HG02610 (cell line): ENCODE results near the gene ATP6V0E2.

Source experiments
- ATAC-seq: cut with Tn5 transposase; IDR thresholded peaks from one replicate; pipeline ENCODE4 v1.9.1; 2021; ENCODE audit warnings: mild to moderate bottlenecking, moderate library complexity; ENCODE audit not compliant: unreplicated experiment

Gene ATP6V0E2

DNA sequence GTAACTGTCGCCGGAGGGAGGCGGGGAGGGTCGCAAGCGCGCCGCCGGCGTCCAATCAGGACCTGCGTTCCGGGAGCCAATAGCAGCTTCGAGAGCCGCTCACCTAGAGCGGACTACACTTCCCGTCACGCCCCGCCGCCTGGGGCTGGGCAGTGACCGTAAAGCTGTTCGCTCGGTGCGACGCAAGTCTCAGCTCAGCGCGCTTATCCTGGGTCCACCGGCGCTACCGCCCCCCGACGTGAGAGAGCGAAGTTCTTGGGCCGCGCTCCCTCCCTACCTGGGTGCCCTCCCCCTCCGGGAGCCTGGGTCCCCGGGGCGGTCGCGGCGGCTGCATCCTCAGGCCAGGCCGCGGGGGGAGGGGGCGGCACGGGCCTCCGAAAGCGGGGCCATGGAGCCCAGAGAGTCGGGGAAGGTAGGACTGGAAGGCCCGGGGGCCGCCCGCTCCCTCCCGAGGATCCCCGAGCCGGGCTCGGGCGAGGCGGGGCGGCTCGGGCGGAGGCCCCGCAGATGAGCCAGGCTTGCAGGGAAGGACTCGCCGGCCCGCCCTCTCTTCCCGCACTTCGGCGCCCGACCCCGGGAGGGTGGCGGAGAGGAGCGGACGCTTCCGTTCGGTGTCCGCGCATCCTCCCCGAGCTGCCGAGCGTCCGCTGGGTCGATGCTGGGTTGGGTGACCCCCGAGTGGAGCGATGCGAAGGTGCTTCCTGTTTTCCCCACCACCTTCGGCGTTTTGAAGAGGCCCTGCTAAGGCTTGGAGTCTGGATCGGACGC is 35.4 kb upstream of the ATP6V0E2 start, which contains the start of gene ZNF862:
TSS of gene ZNF862 (plus strand) at position 152 of the 768 bp plus-strand sequence. CDS start at position 389, 237 bp downstream.
- peak; percentile 99 for ATAC-seq

- ATAC-seq, result no peak
Measured at GRCh38 chr7:149838992-149839408, 34.8 kb upstream of the ATP6V0E2 start.

DNA sequence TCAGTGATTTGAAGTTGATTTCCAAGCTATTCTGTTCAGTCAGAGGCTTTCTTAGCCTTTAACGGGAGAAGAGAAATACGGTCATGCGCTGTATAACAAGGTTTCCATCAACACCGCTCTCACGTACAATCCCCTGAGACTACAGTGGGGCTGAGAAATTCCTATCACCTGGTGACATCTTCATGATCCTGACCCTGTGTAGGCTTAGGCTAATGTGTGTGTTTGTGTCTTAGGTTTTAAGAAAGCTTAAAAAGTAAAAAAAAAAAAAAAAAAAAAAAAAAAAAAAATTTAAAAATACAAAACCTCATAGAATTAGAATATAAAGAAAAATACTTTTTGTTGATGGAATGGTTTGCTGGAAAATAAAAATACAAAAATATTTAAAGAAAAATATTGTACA is 33.8 kb upstream of the ATP6V0E2 start:
- ATAC-seq, result no peak

- ATAC-seq, result no peak
Measured at GRCh38 chr7:149843566-149843965, 30.2 kb upstream of the ATP6V0E2 start.

DNA sequence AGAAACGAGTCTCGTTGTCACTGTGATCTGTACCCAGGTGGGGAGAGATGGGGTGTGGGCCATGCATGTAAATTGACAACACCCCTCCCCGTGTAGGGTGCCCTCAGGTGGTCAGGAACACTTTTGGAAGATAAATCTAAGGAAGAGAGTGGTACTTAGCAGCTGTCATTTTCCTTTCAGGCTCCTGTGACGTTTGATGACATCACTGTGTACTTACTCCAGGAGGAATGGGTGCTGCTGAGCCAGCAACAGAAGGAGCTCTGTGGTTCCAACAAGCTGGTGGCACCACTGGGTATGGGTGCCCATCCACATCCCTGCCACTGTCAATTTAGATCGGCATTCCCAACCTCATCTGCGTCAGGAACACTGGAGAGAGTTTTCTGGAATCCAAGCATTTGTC is 29.3 kb upstream of the ATP6V0E2 start:
- ATAC-seq, result no peak

DNA sequence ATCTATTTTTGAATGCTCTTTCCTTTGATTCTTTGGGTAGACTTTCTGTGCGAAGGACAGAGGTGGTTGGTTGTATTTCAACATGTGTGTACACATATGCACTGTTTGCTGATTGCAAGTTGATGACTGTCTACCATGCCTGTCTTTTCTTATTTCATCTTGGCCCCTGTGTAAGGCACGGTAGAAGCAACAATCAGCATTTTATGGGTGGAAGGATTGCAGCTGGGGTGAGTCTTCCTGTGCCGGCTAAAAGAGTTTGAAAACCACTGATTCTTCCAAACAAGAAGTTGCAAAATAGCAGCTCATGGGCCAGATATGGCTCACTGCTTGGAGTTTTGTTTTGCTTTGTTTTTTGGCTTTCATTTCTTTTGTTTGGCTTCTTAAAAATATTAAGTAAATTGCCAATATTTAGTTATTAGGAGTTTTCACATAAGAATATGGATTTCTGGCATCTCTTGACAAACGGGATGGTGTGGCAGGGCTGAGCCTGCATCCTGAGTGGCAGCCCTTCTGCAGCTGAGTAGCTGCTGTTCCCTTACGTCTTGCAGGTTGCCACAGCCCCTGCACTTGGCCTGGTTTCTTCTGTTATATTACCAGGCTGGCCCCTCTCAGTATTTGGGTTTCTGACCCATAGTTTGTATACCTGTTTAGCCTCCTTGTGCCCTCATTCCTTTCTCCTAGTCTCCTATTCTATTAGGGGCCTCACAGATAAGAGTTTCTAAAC is 28.4 kb upstream of the ATP6V0E2 start:
- no peak for ATAC-seq

DNA sequence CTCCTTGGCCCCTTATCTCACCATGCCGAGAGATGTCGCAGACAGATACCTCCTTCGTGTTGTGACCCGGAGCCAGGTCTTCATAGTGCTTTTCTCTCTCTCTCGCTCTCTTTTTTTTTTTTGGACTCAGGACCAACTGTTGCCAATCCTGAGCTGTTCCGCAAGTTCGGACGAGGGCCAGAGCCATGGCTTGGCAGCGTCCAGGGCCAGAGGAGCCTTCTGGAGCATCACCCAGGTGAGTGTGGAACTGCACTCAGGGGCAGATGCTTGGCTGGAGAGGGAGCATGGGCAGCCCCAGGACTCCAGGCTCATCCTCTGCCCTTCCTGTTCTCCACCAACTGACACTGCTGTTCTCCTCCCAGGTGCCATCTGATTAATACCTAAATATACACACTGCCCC is 27.7 kb upstream of the ATP6V0E2 start:
- no peak for ATAC-seq

GRCh38 chr7:149846436-149847046 is 27.2 kb upstream of the ATP6V0E2 start:
- peak; percentile 85 for ATAC-seq

DNA sequence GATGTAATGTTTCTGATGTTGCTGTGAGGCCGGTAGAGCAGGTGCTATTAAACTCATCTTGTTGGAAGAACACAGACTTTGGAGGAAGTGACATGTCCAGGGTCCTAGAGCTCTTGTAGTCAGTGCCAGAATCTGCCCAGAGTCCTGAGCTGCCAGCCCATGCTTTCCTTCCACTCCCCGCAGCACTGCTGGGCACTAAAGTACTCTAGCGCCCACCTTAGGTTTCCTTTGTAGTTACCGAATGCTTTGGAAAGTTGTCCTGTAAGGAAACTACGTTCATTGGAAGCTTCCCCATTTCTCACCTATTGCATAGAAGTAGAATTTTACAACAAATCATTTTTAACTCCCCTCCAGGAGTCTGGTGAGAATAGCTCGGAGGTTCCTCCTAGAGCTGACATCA is 24.6 kb upstream of the ATP6V0E2 start:
- no peak for ATAC-seq

- ATAC-seq, result no peak
Measured at GRCh38 chr7:149850007-149850594, 23.7 kb upstream of the ATP6V0E2 start.

- ATAC-seq, result no peak
Measured at GRCh38 chr7:149850716-149851115, 23.1 kb upstream of the ATP6V0E2 start.

GRCh38 chr7:149851449-149851848 is 22.3 kb upstream of the ATP6V0E2 start:
- ATAC-seq, result no peak

DNA sequence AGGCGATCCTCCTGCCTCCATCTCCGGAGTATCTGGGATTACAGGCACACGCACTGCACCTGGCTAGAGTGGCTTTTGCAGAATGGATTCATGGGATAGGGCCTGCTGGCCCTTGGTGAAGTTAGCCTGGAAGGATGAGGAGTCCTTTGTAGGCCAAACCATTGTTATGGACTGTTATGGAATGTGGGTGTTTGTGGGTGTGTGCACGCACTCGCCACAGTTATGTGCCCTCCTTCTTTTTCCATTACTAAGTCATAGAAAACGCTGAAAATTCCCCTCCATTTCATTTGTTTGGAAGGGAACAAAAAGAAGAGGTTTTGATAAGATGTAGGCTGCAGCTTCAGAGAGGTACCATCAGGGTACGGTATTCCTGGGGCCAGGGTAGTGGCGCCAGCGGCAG is 20.6 kb upstream of the ATP6V0E2 start:
- no peak for ATAC-seq

GRCh38 chr7:149854611-149855360 is 19.0 kb upstream of the ATP6V0E2 start:
- no peak for ATAC-seq

DNA sequence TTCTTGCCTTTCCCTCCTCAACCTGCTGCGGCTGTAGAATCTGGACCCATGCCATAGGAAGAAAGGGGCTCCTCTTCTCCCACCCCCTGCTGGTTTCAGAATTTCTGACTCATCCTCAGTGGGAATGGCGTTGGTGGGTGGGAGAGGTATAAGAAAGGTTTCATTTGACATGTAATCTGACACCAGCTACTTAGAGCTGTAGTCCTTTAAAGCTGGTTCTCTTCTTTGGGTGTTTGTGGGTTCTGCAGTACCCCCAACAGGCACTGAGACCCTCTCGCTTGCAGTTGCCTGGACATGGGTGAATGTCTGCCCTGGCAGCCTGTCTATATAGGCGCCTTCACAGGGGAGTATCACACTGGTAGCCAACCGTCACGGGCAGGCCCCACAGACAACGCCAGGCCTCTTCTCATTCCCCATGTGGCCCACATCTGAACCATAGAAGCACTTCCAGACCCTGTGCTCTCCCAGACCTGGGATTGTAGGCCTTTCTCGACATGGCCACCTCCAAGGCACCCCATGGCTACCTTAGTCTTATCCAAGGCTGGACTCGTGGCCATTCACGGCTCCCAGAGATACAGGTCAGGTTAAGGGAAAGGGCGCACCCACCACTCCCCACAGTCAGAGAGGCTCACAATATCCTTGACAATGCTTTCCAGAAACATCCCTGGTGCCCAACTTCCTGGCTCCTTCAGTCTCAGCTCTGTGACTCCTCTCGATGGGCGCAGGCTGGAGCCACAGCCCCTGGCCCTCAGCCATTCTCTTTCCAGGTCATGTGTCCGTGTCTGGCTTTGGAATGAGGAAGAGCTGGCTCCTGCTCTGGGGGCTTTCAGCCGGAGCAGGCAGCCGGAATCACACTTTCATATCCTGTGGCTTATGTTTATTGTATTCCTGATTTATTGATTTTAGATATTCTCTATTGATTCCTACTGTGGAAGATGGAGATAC is 18.1 kb upstream of the ATP6V0E2 start:
- ATAC-seq, result no peak

DNA sequence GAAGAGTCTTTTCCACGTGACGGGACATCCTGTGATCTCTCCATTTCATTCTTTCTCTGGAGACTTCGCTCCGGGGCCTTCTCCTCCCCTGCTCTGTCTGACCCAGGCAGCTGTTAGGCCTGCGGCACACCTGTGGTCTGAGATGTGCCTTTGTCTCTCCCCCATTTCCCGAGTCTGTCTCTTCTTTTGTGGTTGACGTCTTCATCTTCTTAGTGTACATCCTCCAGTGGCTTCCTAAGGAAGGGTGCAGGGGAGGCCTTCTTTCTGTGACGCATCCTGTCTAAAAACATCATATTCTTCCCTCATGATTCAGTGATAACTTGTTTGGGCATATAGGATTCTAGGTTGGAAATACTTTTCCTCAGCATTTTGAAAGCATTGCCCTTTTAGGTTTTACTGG is 17.2 kb upstream of the ATP6V0E2 start:
- no peak for ATAC-seq

DNA sequence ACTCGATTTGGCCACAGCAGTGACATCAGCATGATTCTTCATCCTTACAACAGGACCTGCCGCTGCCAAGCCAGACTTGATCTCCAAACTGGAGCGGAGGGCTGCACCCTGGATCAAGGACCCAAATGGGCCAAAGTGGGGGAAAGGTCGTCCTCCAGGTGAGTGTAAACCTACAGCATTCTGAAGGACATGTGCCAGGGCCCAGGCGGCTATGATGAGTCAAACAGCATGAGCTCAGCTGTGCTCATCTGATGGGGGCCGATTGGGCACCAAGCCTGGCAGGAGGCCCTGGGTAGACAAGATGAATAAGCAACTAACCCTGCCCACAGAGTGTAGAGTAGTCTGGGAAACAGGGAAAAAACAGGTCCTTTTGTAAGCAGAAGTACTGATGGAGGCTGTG is 14.4 kb upstream of the ATP6V0E2 start:
- no peak for ATAC-seq

- ATAC-seq, result no peak
Measured at GRCh38 chr7:149859876-149860275, 13.9 kb upstream of the ATP6V0E2 start.

DNA sequence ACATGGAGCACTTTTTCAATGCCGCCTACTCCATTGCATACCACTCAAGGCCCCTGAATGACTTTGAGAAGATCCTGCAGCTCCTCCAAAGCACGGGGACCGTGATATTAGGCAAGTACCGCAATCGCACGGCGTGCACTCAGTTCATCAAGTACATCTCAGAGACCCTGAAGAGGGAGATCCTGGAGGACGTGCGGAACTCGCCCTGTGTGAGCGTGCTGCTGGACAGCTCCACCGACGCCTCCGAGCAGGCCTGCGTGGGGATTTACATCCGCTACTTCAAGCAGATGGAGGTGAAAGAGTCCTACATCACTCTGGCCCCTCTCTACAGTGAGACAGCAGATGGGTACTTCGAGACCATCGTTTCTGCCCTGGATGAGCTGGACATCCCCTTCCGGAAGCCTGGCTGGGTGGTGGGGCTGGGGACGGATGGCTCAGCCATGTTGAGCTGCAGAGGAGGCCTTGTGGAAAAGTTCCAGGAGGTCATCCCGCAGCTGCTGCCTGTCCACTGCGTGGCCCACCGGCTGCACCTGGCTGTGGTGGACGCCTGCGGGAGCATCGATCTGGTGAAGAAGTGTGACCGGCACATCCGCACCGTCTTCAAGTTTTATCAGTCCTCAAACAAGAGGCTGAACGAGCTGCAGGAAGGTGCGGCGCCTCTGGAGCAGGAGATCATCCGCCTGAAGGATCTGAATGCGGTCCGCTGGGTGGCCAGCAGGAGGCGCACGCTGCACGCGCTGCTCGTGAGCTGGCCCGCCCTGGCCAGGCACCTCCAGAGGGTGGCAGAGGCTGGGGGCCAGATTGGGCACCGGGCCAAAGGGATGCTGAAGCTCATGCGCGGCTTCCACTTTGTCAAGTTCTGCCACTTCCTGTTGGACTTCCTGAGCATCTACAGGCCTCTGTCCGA is 12.7 kb upstream of the ATP6V0E2 start:
- ATAC-seq, result no peak
